ENCODE results near the gene HAUS6.
"Not testable (repeated sequence)": the region's sequence is repeated elsewhere in the genome, so short reads cannot be mapped to it uniquely, and the experiment has no call there.

HAUS6 gene

GRCh38 chr9:19102631-19103345 lies at the start of gene HAUS6:
TSS of gene HAUS6 (minus strand) at chr9:19102904. CDS start at chr9:19102651, 253 bp downstream.
- peak; percentile 41 for DNase-seq

GRCh38 chr9:19152160-19152498 lies 49.4 kb upstream of the HAUS6 start:
- not testable (repeated sequence) for DNase-seq

- DNase-seq: no peak
Observed at GRCh38 chr9:19151425-19152159, 48.9 kb upstream of the HAUS6 start.

- DNase-seq: no peak
Observed at GRCh38 chr9:19149230-19149629, 46.5 kb upstream of the HAUS6 start.

GRCh38 chr9:19148187-19148586 lies 45.5 kb upstream of the HAUS6 start:
- DNase-seq: no peak

GRCh38 chr9:19146441-19147024 lies 43.8 kb upstream of the HAUS6 start:
- DNase-seq: no peak

- no peak for DNase-seq
Observed at GRCh38 chr9:19145881-19146280, 43.2 kb upstream of the HAUS6 start.

- no peak for DNase-seq
Observed at GRCh38 chr9:19140259-19140658, 37.6 kb upstream of the HAUS6 start.

- no peak for DNase-seq
Observed at GRCh38 chr9:19138084-19138483, 35.4 kb upstream of the HAUS6 start.

GRCh38 chr9:19137282-19137681 lies 34.6 kb upstream of the HAUS6 start:
- no peak for DNase-seq

GRCh38 chr9:19136129-19136528 lies 33.4 kb upstream of the HAUS6 start:
- no peak for DNase-seq

- DNase-seq: no peak
Observed at GRCh38 chr9:19133549-19134345, 31.0 kb upstream of the HAUS6 start.

- DNase-seq: no peak
Observed at GRCh38 chr9:19130436-19130835, 27.7 kb upstream of the HAUS6 start.

- no peak for DNase-seq
Observed at GRCh38 chr9:19127871-19128500, 25.3 kb upstream of the HAUS6 start.

- no peak for DNase-seq
Observed at GRCh38 chr9:19124430-19124793, 21.7 kb upstream of the HAUS6 start.

- no peak for DNase-seq
Observed at GRCh38 chr9:19122490-19123042, 19.9 kb upstream of the HAUS6 start.

- DNase-seq: no peak
Observed at GRCh38 chr9:19120877-19121276, 18.2 kb upstream of the HAUS6 start.

GRCh38 chr9:19119801-19120440 lies 17.2 kb upstream of the HAUS6 start:
- DNase-seq: no peak

GRCh38 chr9:19119246-19119645 lies 16.5 kb upstream of the HAUS6 start:
- DNase-seq: no peak

GRCh38 chr9:19117039-19117716 lies 14.5 kb upstream of the HAUS6 start:
- no peak for DNase-seq

GRCh38 chr9:19116107-19116790 lies 13.5 kb upstream of the HAUS6 start:
- DNase-seq: no peak

Measured in NCI-H2029 treated with DMSO at 0.1 percent for 48 hours (cell line).